ENCODE measurements around the gene EPN2. TPM values are rescaled to one million over a fixed set of nuclear protein-coding genes. Genes with fewer than 3 reads are reported as not detected.
"Not testable (repeated sequence)": the region's sequence is repeated elsewhere in the genome, so short reads cannot be mapped to it uniquely, and the experiment has no call there.

Gene EPN2
- total RNA-seq, 1 donor from 2014 or later: 42.1 TPM

GRCh38 chr17:19265755-19266154 lies 28.6 kb downstream of the EPN2 start:
- DNase-seq (ENCODE audit: low spot score): no peak

GRCh38 chr17:19268611-19269010 lies 31.4 kb downstream of the EPN2 start:
- no peak for DNase-seq (ENCODE audit: low spot score)

- DNase-seq (ENCODE audit: low spot score): no peak
Measured at GRCh38 chr17:19269106-19269505, 31.9 kb downstream of the EPN2 start.

- no peak for DNase-seq (ENCODE audit: low spot score)
Measured at GRCh38 chr17:19269641-19270040, 32.5 kb downstream of the EPN2 start.

GRCh38 chr17:19270347-19270703 lies 33.2 kb downstream of the EPN2 start:
- no peak for DNase-seq (ENCODE audit: low spot score)

GRCh38 chr17:19270704-19271611 lies 33.8 kb downstream of the EPN2 start:
- no peak for DNase-seq (ENCODE audit: low spot score)

- no peak for DNase-seq (ENCODE audit: low spot score)
Measured at GRCh38 chr17:19271780-19272357, 34.7 kb downstream of the EPN2 start.

- no peak for DNase-seq (ENCODE audit: low spot score)
Measured at GRCh38 chr17:19273731-19274130, 36.6 kb downstream of the EPN2 start.

- DNase-seq (ENCODE audit: low spot score): no peak
Measured at GRCh38 chr17:19274893-19275292, 37.7 kb downstream of the EPN2 start.

GRCh38 chr17:19275457-19276127 lies 38.4 kb downstream of the EPN2 start:
- peak; percentile 61 for DNase-seq (ENCODE audit: low spot score)

GRCh38 chr17:19278284-19278683 lies 41.1 kb downstream of the EPN2 start:
- not testable (repeated sequence) for DNase-seq (ENCODE audit: low spot score)

- DNase-seq (ENCODE audit: low spot score): no peak
Measured at GRCh38 chr17:19278729-19279128, 41.6 kb downstream of the EPN2 start.

- no peak for DNase-seq (ENCODE audit: low spot score)
Measured at GRCh38 chr17:19281161-19281560, 44.0 kb downstream of the EPN2 start.

- no peak for DNase-seq (ENCODE audit: low spot score)
Measured at GRCh38 chr17:19284005-19284959, 47.1 kb downstream of the EPN2 start.

- no peak for DNase-seq (ENCODE audit: low spot score)
Measured at GRCh38 chr17:19285213-19285900, 48.2 kb downstream of the EPN2 start.

GRCh38 chr17:19286751-19287341 lies 49.7 kb downstream of the EPN2 start:
- DNase-seq (ENCODE audit: low spot score): no peak

GRCh38 chr17:19287651-19288050 lies 50.5 kb downstream of the EPN2 start:
- DNase-seq (ENCODE audit: low spot score): no peak

GRCh38 chr17:19288453-19288852 lies 51.3 kb downstream of the EPN2 start:
- DNase-seq (ENCODE audit: low spot score): no peak

- peak; percentile 37 for DNase-seq (ENCODE audit: low spot score)
Measured at GRCh38 chr17:19290066-19290705, 53.0 kb downstream of the EPN2 start.
